PC-9 (cell line): Measurements from ENCODE around the gene RAD51AP2. TPM values are rescaled to one million over a fixed set of nuclear protein-coding genes. Genes with fewer than 3 reads are reported as not detected.

Source experiments
- BruUV-seq: library from RNA; stranded (reverse); fragments of 400-500 nt; replicated peaks from 2 replicates; lab custom pipeline; 2021; lab: Mats Ljungman, UMichigan
- CTCF ChIA-PET: fragments of 300-600 bp; sonication (Branson Sonifier 250); formaldehyde crosslinking; loops from one replicate; lab custom pipeline; 2022; ENCODE audit warnings: antibody characterized with exemption; lab: Charles Lee
- POLR2A ChIA-PET: fragments of 300-600 bp; sonication (Branson Sonifier 250); formaldehyde crosslinking; loops from one replicate; lab custom pipeline; 2022; ENCODE audit warnings: antibody characterized with exemption; ENCODE audit not compliant: unreplicated experiment; lab: Charles Lee
- DNase-seq, 2 experiments: peaks; one replicate each; pipeline versions ENCODE4 v3.0.0 to v3.0.0-alpha.2; 2015 to 2022; ENCODE audit warnings: mixed read lengths in 1 of 2
- H2AFZ ChIP-seq: fragments of 200-600 bp; sonication (generic); 2 replicates; pipeline ENCODE4 v1.8.1; 2017; ENCODE audit warnings: antibody characterized with exemption
- H3F3A ChIP-seq: fragments of 200-600 bp; sonication (generic); 2 replicates; pipeline ENCODE4 v1.8.1; 2017; ENCODE audit warnings: antibody characterized with exemption, mild to moderate bottlenecking, low read depth; ENCODE audit not compliant: insufficient read depth
- H3K27ac ChIP-seq: fragments of 200-600 bp; sonication (generic); 2 replicates; pipeline ENCODE4 v1.6.1; 2016; ENCODE audit warnings: mixed run types
- H3K27me3 ChIP-seq: fragments of 200-600 bp; sonication (generic); 2 replicates; pipeline ENCODE4 v1.6.1; 2016; ENCODE audit warnings: low read depth, mixed run types; ENCODE audit not compliant: insufficient read depth
- H3K36me3 ChIP-seq: fragments of 200-600 bp; sonication (generic); 2 replicates; pipeline ENCODE4 v1.6.1; 2016; ENCODE audit warnings: low read depth, mixed run types
- H3K4me1 ChIP-seq: fragments of 200-600 bp; sonication (generic); replicated peaks from 2 replicates; pipeline ENCODE4 v1.6.1; 2016; ENCODE audit warnings: mixed run types; ENCODE audit not compliant: insufficient read depth
- H3K4me2 ChIP-seq: fragments of 200-600 bp; sonication (generic); 2 replicates; pipeline ENCODE4 v1.6.1; 2017; ENCODE audit warnings: mixed run types
- H3K4me3 ChIP-seq: fragments of 200-600 bp; sonication (generic); 2 replicates; pipeline ENCODE4 v1.6.1; 2016; ENCODE audit warnings: mixed run types
- H3K79me2 ChIP-seq: fragments of 200-600 bp; sonication (generic); 2 replicates; pipeline ENCODE4 v1.6.1; 2017; ENCODE audit warnings: low read depth, mixed run types
- H3K9me2 ChIP-seq: fragments of 200-600 bp; sonication (generic); 2 replicates; pipeline ENCODE4 v1.8.1; 2017; ENCODE audit warnings: mild to moderate bottlenecking; ENCODE audit not compliant: insufficient read depth
- H3K9me3 ChIP-seq: fragments of 200-600 bp; sonication (generic); 2 replicates; pipeline ENCODE4 v1.8.1; 2016; ENCODE audit warnings: low read depth; ENCODE audit not compliant: insufficient read depth
- H4K20me1 ChIP-seq: fragments of 200-600 bp; sonication (generic); 2 replicates; pipeline ENCODE4 v1.8.1; 2017; ENCODE audit not compliant: insufficient read depth
- EZH2 ChIP-seq: fragments of 200-600 bp; sonication (generic); IDR thresholded peaks from 2 replicates; pipeline ENCODE4 v1.8.0; 2017; ENCODE audit warnings: antibody characterized with exemption, low read depth
- intact Hi-C: fragments of 100-400 bp; cut with micrococcal nuclease; formaldehyde crosslinking; loops from one replicate; pipeline ENCODE4 v1.10.0; 2022; ENCODE audit not compliant: unreplicated experiment
- total RNA-seq: library from RNA; stranded (reverse); gene quantifications from 2 replicates; pipeline ENCODE4 v1.2.3, GENCODE V29; 2021
- TF ChIP-seq, protein P1 (sequence below): fragments of 200-600 bp; sonication (generic); conservative IDR thresholded peaks from 2 replicates; pipeline ENCODE4 v1.6.1; 2017; ENCODE audit warnings: mixed run types, antibody characterized with exemption, mild to moderate bottlenecking, moderate library complexity

Gene RAD51AP2
- total RNA-seq, 1 experiment from 2014 or later, result not detected

DNA sequence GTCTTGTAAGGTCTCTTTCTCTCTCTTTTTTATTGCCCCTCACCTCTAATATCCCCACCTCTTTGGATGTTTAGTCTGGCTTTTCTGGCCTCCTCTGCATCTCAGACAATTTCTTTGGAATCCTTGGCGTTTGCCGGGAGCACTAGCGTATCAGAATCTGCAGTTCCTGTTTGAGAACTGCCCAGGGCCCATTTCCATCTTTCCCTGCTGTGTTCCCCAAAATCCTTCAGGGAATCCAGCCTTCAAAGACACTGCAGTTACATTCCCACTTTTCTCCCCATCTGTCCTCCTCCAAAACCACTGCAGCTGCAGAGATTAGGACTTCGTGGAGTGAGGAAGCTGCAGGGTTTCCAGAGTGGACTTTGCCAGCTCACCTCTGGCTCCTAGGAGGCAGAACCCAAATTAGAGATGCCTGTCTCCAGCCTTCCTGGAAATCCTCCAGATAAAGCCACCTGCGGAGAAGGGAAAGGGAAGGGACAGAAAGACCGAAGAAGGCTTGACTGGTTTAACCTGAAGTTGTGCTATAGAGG lies 25.0 kb upstream of the RAD51AP2 start:
- Histone ChIP-seq H3K27me3 (no peaks in the 10 kb centered on the region), H3K4me1 (peaks cover 16% of the 10 kb centered on the region; the same call in 1 of the 2 replicates), H3K4me2 (no peak overlapping the region), H3K36me3 (no peaks in the 10 kb centered on the region), H3K79me2 (no peaks in the 10 kb centered on the region), H3K4me3 (no peak overlapping the region), H3K27ac (no peak overlapping the region), H3K9me3 (no peaks in the 10 kb centered on the region), H4K20me1 (no peaks in the 10 kb centered on the region), H2AFZ (no peak overlapping the region), H3K9me2 (no peaks in the 10 kb centered on the region), H3F3A (peaks cover 9% of the 10 kb centered on the region; the same call in 1 of the 2 replicates)
- BruUV-seq, result no TSS peak
- DNase-seq, result no peak
- intact Hi-C loops, result no loop called here
- POLR2A ChIA-PET, result no interaction called here
- CTCF ChIA-PET, result no interaction called here
- TF ChIP-seq, protein P1, sequence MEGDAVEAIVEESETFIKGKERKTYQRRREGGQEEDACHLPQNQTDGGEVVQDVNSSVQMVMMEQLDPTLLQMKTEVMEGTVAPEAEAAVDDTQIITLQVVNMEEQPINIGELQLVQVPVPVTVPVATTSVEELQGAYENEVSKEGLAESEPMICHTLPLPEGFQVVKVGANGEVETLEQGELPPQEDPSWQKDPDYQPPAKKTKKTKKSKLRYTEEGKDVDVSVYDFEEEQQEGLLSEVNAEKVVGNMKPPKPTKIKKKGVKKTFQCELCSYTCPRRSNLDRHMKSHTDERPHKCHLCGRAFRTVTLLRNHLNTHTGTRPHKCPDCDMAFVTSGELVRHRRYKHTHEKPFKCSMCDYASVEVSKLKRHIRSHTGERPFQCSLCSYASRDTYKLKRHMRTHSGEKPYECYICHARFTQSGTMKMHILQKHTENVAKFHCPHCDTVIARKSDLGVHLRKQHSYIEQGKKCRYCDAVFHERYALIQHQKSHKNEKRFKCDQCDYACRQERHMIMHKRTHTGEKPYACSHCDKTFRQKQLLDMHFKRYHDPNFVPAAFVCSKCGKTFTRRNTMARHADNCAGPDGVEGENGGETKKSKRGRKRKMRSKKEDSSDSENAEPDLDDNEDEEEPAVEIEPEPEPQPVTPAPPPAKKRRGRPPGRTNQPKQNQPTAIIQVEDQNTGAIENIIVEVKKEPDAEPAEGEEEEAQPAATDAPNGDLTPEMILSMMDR, result no peak
- no peak for TF ChIP-seq EZH2

DNA sequence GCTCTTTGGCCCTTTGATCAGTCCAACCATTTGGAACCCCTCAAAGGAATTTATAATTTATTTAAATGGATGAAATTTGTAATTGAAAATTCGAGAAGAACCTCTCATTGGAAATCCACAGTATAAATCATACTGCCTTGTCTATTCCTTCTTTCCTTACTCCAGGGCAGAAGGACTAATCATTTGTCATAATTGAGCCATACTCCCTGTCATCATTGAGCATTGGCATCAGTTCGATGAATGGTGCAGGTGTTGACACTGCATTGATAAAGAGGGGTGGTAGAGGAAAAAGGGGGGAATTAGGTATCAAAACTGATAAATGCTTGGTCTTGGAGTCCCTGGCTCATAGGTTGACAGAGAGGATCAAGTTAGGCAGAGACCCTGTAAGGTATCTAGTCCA lies 24.2 kb upstream of the RAD51AP2 start:
- CTCF ChIA-PET, result no interaction called here
- Histone ChIP-seq H3K9me3 (no peaks in the 10 kb centered on the region), H2AFZ (no peak overlapping the region), H3K4me1 (peaks cover 19% of the 10 kb centered on the region; the same call in 1 of the 2 replicates), H4K20me1 (no peaks in the 10 kb centered on the region), H3K4me3 (no peak overlapping the region), H3K79me2 (no peaks in the 10 kb centered on the region), H3K27me3 (no peaks in the 10 kb centered on the region), H3F3A (peaks cover 9% of the 10 kb centered on the region; the same call in 1 of the 2 replicates), H3K27ac (no peak overlapping the region), H3K9me2 (no peaks in the 10 kb centered on the region), H3K4me2 (no peak overlapping the region), H3K36me3 (no peaks in the 10 kb centered on the region)
- POLR2A ChIA-PET, result no interaction called here
- intact Hi-C loops, result no loop called here
- no peak for DNase-seq
- TF ChIP-seq, protein P1, result no peak
- no peak for TF ChIP-seq EZH2
- no TSS peak for BruUV-seq

DNA sequence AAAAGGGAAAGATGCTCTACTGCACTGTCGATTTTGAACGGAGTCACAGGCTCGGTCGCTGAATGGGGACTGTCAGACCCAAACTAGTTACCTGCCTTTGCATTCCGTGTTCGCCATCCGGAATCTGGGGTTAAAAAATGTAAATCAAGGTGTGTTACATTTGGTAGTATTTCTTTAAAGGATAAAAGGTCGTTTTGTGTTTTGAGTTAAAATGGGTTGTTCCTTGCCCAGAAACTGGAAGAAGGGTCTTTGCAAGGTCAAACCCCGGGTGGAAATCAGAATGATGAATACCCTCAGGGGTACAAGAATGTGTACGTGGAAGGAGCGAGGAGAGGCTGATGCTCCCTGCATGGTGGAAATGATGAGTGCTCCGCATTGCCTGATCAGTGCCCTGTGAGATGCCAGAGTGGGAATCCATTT lies 23.3 kb upstream of the RAD51AP2 start:
- DNase-seq, result no peak
- peaks cover 9% of the 10 kb centered on the region; the same call in 1 of the 2 replicates for H3F3A ChIP-seq
- POLR2A ChIA-PET, result no interaction called here
- peak overlapping the region; percentile 91; the same call in 1 of the 2 replicates for H2AFZ ChIP-seq
- no peaks in the 10 kb centered on the region for H3K27me3 ChIP-seq
- peaks cover 19% of the 10 kb centered on the region; the same call in 1 of the 2 replicates for H3K4me1 ChIP-seq
- no peaks in the 10 kb centered on the region for H3K9me2 ChIP-seq
- H3K4me2 ChIP-seq, result peak overlapping the region; percentile 94
- TF ChIP-seq, protein P1, result no peak
- no peak for TF ChIP-seq EZH2
- intact Hi-C loops, result loop anchor here (2.0 kb wide), 1 partner anchor 105 kb away; no protein-coding TSS in a partner anchor
- CTCF ChIA-PET, result interaction anchor here (1.0 kb wide), 1 partner anchor 15 kb away, joined by 3 read pairs; no protein-coding TSS in a partner anchor
- no peaks in the 10 kb centered on the region for H3K79me2 ChIP-seq
- no TSS peak for BruUV-seq
- no peaks in the 10 kb centered on the region for H4K20me1 ChIP-seq
- H3K9me3 ChIP-seq, result no peaks in the 10 kb centered on the region
- no peak overlapping the region for H3K27ac ChIP-seq
- H3K4me3 ChIP-seq, result peak overlapping the region; percentile 63
- no peaks in the 10 kb centered on the region for H3K36me3 ChIP-seq
